ENCODE results near the gene TGIF2LX.
"Not testable (repeated sequence)": the region's sequence is repeated elsewhere in the genome, so short reads cannot be mapped to it uniquely, and the experiment has no call there.

Gene TGIF2LX

DNA sequence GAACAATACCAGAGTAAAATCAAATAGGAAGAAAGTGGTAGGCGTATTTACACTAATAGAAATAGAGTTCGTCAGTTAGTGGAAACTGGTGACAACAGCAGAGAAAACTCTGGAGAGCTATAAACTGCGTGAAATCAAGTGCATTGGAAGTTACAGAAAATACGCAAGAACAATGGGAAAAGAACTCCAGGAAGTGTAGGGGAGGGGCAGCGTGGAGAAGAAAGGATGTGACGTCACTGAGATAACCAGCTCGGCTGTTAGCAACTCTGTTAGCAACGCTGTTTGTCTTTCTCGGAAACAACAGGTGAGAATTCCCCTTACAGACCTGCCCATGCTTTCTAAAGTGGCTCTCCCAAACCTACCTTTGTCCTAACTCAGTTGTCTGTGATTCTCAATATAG lies at the start of gene TGIF2LX:
Gene TGIF2LX (plus strand): TSS at position 244 of the 400 bp plus-strand sequence. CDS start 178 bp downstream, outside the sequence.
- H3K27ac ChIP-seq: not testable (repeated sequence)

DNA sequence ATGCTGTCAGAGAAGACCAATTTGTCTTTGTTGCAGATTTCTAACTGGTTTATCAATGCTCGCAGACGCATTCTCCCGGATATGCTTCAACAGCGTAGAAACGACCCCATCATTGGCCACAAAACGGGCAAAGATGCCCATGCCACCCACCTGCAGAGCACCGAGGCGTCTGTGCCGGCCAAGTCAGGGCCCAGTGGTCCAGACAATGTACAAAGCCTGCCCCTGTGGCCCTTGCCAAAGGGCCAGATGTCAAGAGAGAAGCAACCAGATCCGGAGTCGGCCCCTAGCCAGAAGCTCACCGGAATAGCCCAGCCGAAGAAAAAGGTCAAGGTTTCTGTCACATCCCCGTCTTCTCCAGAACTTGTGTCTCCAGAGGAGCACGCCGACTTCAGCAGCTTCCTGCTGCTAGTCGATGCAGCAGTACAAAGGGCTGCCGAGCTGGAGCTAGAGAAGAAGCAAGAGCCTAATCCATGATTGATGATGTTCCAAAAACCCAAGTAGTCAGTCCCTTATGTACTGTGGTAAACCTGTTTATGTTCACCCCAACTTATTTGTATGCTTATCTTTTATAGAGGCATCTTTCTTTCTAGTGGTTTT lies 728 bp downstream of the TGIF2LX start:
- not testable (repeated sequence) for H3K27ac ChIP-seq

DNA sequence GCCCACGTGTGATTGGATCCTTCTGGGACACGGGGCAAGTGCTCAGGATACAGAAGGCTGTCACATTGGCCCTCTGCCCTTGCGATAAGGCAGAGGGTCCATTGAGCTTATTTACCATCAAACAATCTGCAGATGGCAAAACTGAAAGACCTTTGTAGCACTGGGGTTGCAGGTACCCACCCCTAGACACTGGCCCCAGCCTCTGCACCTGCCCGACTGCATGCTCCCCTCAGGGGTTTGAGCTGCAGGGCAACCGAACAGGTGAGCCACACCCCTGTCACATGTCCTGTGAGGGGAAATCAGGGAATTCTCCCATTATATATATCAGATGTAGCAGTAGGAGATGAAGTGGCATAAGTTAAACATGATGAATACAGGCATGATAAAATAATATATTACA lies 21.4 kb downstream of the TGIF2LX start:
- H3K27ac ChIP-seq: not testable (repeated sequence)

DNA sequence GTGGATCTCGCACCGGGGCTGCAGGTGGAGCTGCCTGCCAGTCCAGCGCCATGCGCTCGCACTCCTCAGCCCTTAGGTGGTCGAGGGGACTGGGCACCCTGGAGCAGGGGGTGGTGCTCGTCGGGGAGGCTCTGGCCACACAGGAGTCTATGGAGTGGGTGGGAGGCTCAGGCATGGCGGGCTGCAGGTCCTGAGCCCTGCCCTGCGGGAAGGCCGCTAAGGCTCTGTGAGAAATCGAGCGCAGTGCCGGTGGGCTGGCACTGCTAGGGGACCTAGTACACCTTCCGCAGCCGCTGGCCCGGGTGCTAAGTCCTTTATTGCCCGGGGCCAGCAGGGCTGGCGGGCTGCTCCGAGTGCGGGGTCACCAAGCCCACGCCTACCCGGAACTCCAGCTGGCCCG lies 43.9 kb downstream of the TGIF2LX start:
- not testable (repeated sequence) for H3K27ac ChIP-seq
